Suprapubic skin (tissue), 4 donors: Measurements from ENCODE around the gene ANKRD28. TPM values are rescaled to one million over a fixed set of nuclear protein-coding genes. Genes with fewer than 3 reads are reported as not detected.
"Not testable (repeated sequence)": the region's sequence is repeated elsewhere in the genome, so short reads cannot be mapped to it uniquely, and the experiment has no call there.

Experiments used
- DNase-seq, 2 donors: peaks; one replicate each; pipeline ENCODE4 v3.0.0-alpha.2; 2019; ENCODE audit warnings: low spot score in 2 of 2
- H3K27ac ChIP-seq: fragments of 200-600 bp; sonication (generic); one replicate; pipeline ENCODE4 v1.5.1; 2019
- H3K27me3 ChIP-seq: fragments of 200-600 bp; sonication (generic); one replicate; pipeline ENCODE4 v1.5.1; 2019
- H3K36me3 ChIP-seq: fragments of 200-600 bp; sonication (generic); one replicate; pipeline ENCODE4 v1.5.1; 2019
- H3K4me1 ChIP-seq: fragments of 200-600 bp; sonication (generic); one replicate; pipeline ENCODE4 v1.5.1; 2019
- H3K4me3 ChIP-seq: fragments of 200-600 bp; sonication (generic); one replicate; pipeline ENCODE4 v1.5.1; 2019; ENCODE audit warnings: mild to moderate bottlenecking
- H3K9me3 ChIP-seq: fragments of 200-600 bp; sonication (generic); one replicate; pipeline ENCODE4 v1.5.1; 2019
- EP300 ChIP-seq: sonication (generic); formaldehyde crosslinking; IDR thresholded peaks from one replicate; pipeline ENCODE4 v1.6.1; 2017; ENCODE audit warnings: antibody characterized with exemption
- POLR2A ChIP-seq, 2 donors: fragments of 450-650 bp; IDR thresholded peaks; one replicate each; pipeline ENCODE4 v1.6.1; 2017; ENCODE audit warnings: antibody characterized with exemption in 2 of 2, mild to moderate bottlenecking in 2 of 2, moderate library complexity in 2 of 2
- POLR2AphosphoS5 ChIP-seq, 3 donors: sonication (generic); formaldehyde crosslinking; IDR thresholded peaks; one replicate each; pipeline ENCODE4 v1.6.1; 2017; ENCODE audit warnings: antibody characterized with exemption in 3 of 3
- WGBS: methylation state at CpG from one replicate; pipeline ENCODE4 v1.1.5; 2018; 5-methylcytosine and 5-hydroxymethylcytosine counted together
- total RNA-seq, 4 donors: library from RNA; depleted of rRNA; stranded (reverse); fragments of >200 nt; gene quantifications; one replicate each; pipeline ENCODE4 v1.1.0, GENCODE V29; 2016
- TF ChIP-seq, protein P1 (sequence below), 2 donors: fragments of 200-600 bp in 1 of 2; fragments of 450-650 bp in 1 of 2; sonication (generic) in 1 of 2; IDR thresholded peaks; one replicate each; pipeline ENCODE4 v1.5.1; 2016 to 2019; ENCODE audit warnings: antibody characterized with exemption in 2 of 2, mild to moderate bottlenecking in 1 of 2, moderate library complexity in 1 of 2

The ANKRD28 gene
- total RNA-seq, 4 donors from 2014 or later = 24.4 to 62.3 (median 48.3) TPM

DNA sequence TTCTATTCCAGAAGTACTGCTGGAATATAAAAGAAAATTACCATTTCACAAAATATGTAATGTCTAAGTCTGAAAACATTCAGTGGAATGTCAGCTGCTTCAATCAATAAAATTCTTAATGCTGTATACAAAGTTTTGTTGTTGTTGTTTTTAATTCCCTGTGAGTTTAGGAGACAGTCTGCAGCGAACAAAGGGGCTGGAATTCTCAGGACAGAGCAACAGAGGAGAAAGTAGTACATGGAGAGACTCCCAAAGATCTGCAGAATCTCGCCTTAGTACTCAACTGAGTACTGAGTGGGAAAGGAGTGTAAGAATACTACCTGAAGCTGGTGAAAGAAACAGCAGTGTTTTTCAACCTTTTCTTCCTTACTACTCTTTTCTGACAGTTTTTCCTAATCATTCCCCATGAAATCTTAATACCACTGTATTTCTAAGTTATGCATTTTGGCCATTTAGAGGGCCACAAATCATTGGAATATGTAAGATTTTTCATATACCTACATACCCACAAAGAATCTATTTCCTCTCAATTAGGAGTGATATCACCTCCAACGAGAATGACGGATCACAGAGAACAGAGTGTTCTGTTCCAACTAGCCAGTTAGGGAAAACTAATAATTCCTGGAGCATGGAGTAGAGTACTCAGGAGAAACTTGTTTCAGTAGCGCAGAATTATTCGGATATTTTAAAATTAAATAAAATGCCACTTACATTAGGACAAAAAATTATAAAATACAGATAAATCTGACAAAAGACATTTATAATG is 16.0 kb downstream of the ANKRD28 start:
- TF ChIP-seq POLR2AphosphoS5 (IDR thresholded peaks at IDR 0.05) (no peak), EP300 (no peak)
- TF ChIP-seq, protein P1, sequence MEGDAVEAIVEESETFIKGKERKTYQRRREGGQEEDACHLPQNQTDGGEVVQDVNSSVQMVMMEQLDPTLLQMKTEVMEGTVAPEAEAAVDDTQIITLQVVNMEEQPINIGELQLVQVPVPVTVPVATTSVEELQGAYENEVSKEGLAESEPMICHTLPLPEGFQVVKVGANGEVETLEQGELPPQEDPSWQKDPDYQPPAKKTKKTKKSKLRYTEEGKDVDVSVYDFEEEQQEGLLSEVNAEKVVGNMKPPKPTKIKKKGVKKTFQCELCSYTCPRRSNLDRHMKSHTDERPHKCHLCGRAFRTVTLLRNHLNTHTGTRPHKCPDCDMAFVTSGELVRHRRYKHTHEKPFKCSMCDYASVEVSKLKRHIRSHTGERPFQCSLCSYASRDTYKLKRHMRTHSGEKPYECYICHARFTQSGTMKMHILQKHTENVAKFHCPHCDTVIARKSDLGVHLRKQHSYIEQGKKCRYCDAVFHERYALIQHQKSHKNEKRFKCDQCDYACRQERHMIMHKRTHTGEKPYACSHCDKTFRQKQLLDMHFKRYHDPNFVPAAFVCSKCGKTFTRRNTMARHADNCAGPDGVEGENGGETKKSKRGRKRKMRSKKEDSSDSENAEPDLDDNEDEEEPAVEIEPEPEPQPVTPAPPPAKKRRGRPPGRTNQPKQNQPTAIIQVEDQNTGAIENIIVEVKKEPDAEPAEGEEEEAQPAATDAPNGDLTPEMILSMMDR (IDR thresholded peaks at IDR 0.05) = no peak
- H3K9me3 ChIP-seq = no peaks in the 10 kb centered on the region
- peaks cover 57% of the 10 kb centered on the region for H3K4me1 ChIP-seq
- 70% methylated on average over 6 of the region's 6 CpGs for WGBS
- DNase-seq = no peak
- H3K27ac ChIP-seq = peak overlapping the region; percentile 70
- H3K4me3 ChIP-seq = no peak overlapping the region
- H3K27me3 ChIP-seq = no peaks in the 10 kb centered on the region
- no peaks in the 10 kb centered on the region for H3K36me3 ChIP-seq

DNA sequence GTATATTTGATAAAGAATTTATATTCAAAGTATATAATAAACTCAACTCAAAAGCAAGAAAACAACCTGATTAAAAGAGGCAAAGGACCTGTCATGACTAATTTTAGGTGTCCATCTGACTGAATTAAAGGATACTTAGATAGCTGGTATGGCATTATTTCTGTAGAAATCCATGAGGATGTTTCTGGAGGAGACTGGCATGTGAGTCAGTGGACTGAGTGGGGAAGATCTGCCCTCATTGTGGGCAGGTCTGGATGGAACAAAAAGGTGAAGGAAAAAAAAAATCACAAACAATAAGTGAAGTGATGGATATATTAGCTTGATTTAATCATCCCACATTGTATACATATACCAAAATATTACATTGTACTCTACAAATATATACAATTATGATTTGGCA is 16.6 kb downstream of the ANKRD28 start:
- H3K4me3 ChIP-seq = no peak overlapping the region
- H3K4me1 ChIP-seq = peaks cover 57% of the 10 kb centered on the region
- H3K27ac ChIP-seq = peak overlapping the region; percentile 70
- no peaks in the 10 kb centered on the region for H3K36me3 ChIP-seq
- TF ChIP-seq, protein P1 (IDR thresholded peaks at IDR 0.05) = no peak
- TF ChIP-seq EP300 (no peak), POLR2A (IDR thresholded peaks at IDR 0.05) (no peak), POLR2AphosphoS5 (IDR thresholded peaks at IDR 0.05) (no peak)
- DNase-seq = no peak
- H3K9me3 ChIP-seq = no peaks in the 10 kb centered on the region
- H3K27me3 ChIP-seq = no peaks in the 10 kb centered on the region

DNA sequence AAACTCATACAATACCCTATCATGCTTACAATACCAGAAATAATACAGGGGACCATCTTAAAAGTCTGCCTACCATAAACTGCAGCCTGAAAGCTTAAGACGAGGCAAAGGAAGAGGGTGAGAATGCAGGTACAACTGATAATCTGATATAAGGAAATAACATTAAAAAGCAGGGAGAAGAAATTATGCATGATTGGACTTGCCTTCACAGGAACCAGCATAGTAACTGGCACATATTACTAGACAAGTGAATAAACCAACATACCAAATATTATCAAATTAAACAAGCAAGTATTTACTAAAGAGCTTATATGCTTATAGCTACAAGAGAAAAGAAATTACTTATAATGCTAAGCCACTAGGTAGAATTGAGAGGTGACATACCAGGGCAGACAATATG is 18.7 kb downstream of the ANKRD28 start:
- no peak overlapping the region for H3K27ac ChIP-seq
- WGBS = 54% methylated on average over 1 of the region's 1 CpG
- H3K4me3 ChIP-seq = no peak overlapping the region
- H3K4me1 ChIP-seq = peaks cover 53% of the 10 kb centered on the region
- no peaks in the 10 kb centered on the region for H3K9me3 ChIP-seq
- no peaks in the 10 kb centered on the region for H3K36me3 ChIP-seq
- no peaks in the 10 kb centered on the region for H3K27me3 ChIP-seq
- TF ChIP-seq, protein P1 (IDR thresholded peaks at IDR 0.05) = no peak
- TF ChIP-seq EP300 (no peak), POLR2AphosphoS5 (IDR thresholded peaks at IDR 0.05) (no peak), POLR2A (IDR thresholded peaks at IDR 0.05) (no peak)
- no peak for DNase-seq

DNA sequence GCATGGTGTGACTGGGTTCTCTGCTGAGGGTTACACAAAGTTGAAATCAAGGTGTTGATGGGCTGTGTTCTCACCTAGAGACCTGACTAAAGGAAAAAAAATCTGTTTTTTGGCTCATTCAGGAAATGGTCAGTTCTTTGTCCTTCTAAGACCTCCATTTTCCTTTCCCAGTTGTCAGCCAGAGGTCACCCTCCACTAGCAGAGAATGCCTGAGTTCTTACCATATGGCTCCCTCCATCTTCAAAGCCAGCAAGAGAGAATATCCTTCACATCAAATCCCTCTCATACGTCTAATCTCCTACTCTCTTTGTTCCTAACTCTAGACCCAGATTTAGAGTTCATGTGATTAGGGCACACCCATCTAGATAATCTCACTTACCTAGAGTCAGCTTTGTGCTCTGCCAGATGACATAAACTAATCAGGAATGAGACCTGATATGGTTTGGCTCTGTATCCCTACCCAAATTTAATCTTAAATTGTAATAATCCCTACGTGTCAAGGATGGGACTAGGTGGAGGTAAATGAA is 19.4 kb downstream of the ANKRD28 start:
- no peak for TF ChIP-seq POLR2AphosphoS5 (IDR thresholded peaks at IDR 0.05)
- TF ChIP-seq POLR2A (IDR thresholded peaks at IDR 0.05) = no peak
- TF ChIP-seq, protein P1 (IDR thresholded peaks at IDR 0.05) = no peak
- TF ChIP-seq EP300 = no peak
- Histone ChIP-seq H3K27me3 (no peaks in the 10 kb centered on the region), H3K4me1 (peaks cover 46% of the 10 kb centered on the region), H3K9me3 (no peaks in the 10 kb centered on the region), H3K36me3 (no peaks in the 10 kb centered on the region), H3K4me3 (no peak overlapping the region), H3K27ac (no peak overlapping the region)
- no peak for DNase-seq
- 66% methylated on average over 2 of the region's 2 CpGs for whole genome bisulfite sequencing

DNA sequence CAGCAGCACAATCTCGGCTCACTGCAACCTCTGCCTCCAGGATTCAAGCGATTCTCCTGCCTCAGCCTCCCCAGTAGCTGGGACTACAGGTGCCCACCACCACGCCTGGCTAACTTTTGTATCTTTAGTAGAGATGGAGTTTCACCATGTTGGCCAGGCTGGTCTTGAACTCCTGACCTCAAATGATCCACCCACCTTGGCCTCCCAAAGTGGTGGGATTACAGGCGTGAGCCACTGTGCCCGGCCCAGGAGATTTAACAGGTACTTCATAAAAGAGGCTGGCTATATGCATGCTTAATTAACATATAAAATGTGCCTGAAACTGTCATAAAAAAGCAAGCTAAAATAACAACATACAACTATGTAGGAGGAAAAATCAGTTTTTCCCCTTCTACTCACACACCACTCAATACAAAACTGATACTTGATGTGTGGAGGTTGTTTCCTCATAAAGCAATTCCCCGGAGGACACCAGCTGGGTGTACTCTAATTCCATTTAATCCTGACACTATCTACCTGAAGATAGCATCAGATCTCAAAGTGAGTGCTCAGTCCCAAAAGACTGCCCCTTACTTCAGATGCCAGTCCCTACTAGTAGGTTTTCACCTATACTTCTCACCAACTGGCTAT is 22.7 kb downstream of the ANKRD28 start:
- not testable (repeated sequence) for H3K9me3 ChIP-seq, H3K4me3 ChIP-seq, DNase-seq, H3K27ac ChIP-seq, H3K36me3 ChIP-seq, H3K27me3 ChIP-seq
- peaks cover 14% of the 10 kb centered on the region for H3K4me1 ChIP-seq
- 95% methylated on average over 6 of the region's 6 CpGs for WGBS
